Measurements from ENCODE around the gene HSD17B4. TPM values are rescaled to one million over a fixed set of nuclear protein-coding genes. Genes with fewer than 3 reads are reported as not detected.

HSD17B4 gene
- total and polyA plus RNA-seq, 9 of the 15 experiments (the other 6 are each of a cell fraction or from before 2014, with no cell fraction given) = 50.6 to 187 (median 94.6) TPM

GRCh38 chr5:119420169-119420568 is 32.1 kb upstream of the HSD17B4 start:
- H3K36me3 ChIP-seq (ENCODE audit: control insufficient read depth, insufficient read depth, low read length) = no peaks in the 10 kb centered on the region
- H3K4me1 ChIP-seq (replicated peaks in 1 of 2; ENCODE audit: control insufficient read depth in 2 of 2, insufficient read depth in 2 of 2, low read length in 2 of 2) = peaks cover 0 to 22% of the 10 kb centered on the region in 2 experiments; a peak in 2 of 5 replicates
- no peaks in the 10 kb centered on the region for H3K79me2 ChIP-seq (ENCODE audit: control insufficient read depth, insufficient read depth, low read length)
- in situ Hi-C loops (cut with MboI) (no loop called here), intact Hi-C loops (cut with micrococcal nuclease) (no loop called here)
- BruUV-seq (replicated peaks) = no TSS peak
- H2AFZ ChIP-seq (ENCODE audit: low read depth, low read length) = no peak overlapping the region; the same call in 1 of the 2 replicates
- no peak for TF ChIP-seq GTF2E2 (tag; IDR thresholded peaks at IDR 0.05)
- no peak for TF ChIP-seq CREM (IDR thresholded peaks at IDR 0.05; ENCODE audit: low read depth)
- TF ChIP-seq CHAMP1 (IDR thresholded peaks at IDR 0.05) = no peak
- TF ChIP-seq YBX1 (IDR thresholded peaks at IDR 0.05) = no peak
- POLR2A ChIA-PET = no interaction called here
- FAIRE-seq (no peak), DNase-seq (ENCODE audit: extremely low read depth in 1 of 4, low spot score in 3 of 4) (no peak), ATAC-seq (no peak)
- H3K9ac ChIP-seq (ENCODE audit: insufficient read depth in 1 of 2, low read depth in 2 of 2, low read length in 2 of 2) = no peak overlapping the region
- no peak overlapping the region for H3K4me3 ChIP-seq
- no peaks in the 10 kb centered on the region for H3K27me3 ChIP-seq (ENCODE audit: control insufficient read depth in 2 of 2, insufficient read depth in 2 of 2, low read length in 2 of 2)
- CTCF ChIA-PET (ENCODE audit: low intra/inter-chr PET ratio) = no interaction called here
- no peak overlapping the region for H3K27ac ChIP-seq (ENCODE audit: extremely low read depth, low read depth, low read length)
- H4K20me1 ChIP-seq (replicated peaks; ENCODE audit: control insufficient read depth, insufficient read depth, low read length) = no peaks in the 10 kb centered on the region
- 14% methylated on average over 3 of the region's 3 CpGs for WGBS (ENCODE audit: insufficient coverage, low coverage, missing lambda C conversion rate)
- H3K4me2 ChIP-seq (ENCODE audit: insufficient read depth, low read length) = no peak overlapping the region
- H3K9me3 ChIP-seq (replicated peaks; ENCODE audit: control insufficient read depth, insufficient read depth, low read depth, low read length) = no peaks in the 10 kb centered on the region
- H3K9me1 ChIP-seq (ENCODE audit: control insufficient read depth, insufficient read depth, low read length) = no peaks in the 10 kb centered on the region

- POLR2A ChIA-PET = no interaction called here
- Histone ChIP-seq H3K4me3 (no peak overlapping the region), H3K4me2 (ENCODE audit: insufficient read depth, low read length) (no peak overlapping the region), H3K27ac (ENCODE audit: extremely low read depth, low read depth, low read length) (no peak overlapping the region), H3K79me2 (ENCODE audit: control insufficient read depth, insufficient read depth, low read length) (no peaks in the 10 kb centered on the region), H4K20me1 (replicated peaks; ENCODE audit: control insufficient read depth, insufficient read depth, low read length) (no peaks in the 10 kb centered on the region), H2AFZ (ENCODE audit: low read depth, low read length) (no peak overlapping the region), H3K9ac (ENCODE audit: insufficient read depth in 1 of 2, low read depth in 2 of 2, low read length in 2 of 2) (no peak overlapping the region), H3K9me3 (replicated peaks; ENCODE audit: control insufficient read depth, insufficient read depth, low read depth, low read length) (no peaks in the 10 kb centered on the region), H3K36me3 (ENCODE audit: control insufficient read depth, insufficient read depth, low read length) (no peaks in the 10 kb centered on the region), H3K27me3 (ENCODE audit: control insufficient read depth in 2 of 2, insufficient read depth in 2 of 2, low read length in 2 of 2) (no peaks in the 10 kb centered on the region), H3K4me1 (replicated peaks in 1 of 2; ENCODE audit: control insufficient read depth in 2 of 2, insufficient read depth in 2 of 2, low read length in 2 of 2) (peaks cover 0 to 15% of the 10 kb centered on the region in 2 experiments; a peak in 3 of 5 replicates), H3K9me1 (ENCODE audit: control insufficient read depth, insufficient read depth, low read length) (no peaks in the 10 kb centered on the region)
- 88% methylated on average over 3 of the region's 3 CpGs for WGBS (ENCODE audit: insufficient coverage, low coverage, missing lambda C conversion rate)
- in situ Hi-C loops (cut with MboI) = no loop called here
- intact Hi-C loops (cut with micrococcal nuclease) = no loop called here
- no peak for FAIRE-seq
- BruUV-seq (replicated peaks) = no TSS peak
- no peak for DNase-seq (ENCODE audit: extremely low read depth in 1 of 4, low spot score in 3 of 4)
- CTCF ChIA-PET (ENCODE audit: low intra/inter-chr PET ratio) = no interaction called here
- no peak for ATAC-seq
- TF ChIP-seq HMGXB4 (CRISPR knock-in tag; IDR thresholded peaks at IDR 0.05) (no peak), ZNF740 (CRISPR knock-in tag; IDR thresholded peaks at IDR 0.05) (no peak), ZNF740 (tag; IDR thresholded peaks at IDR 0.05) (no peak), SRF (CRISPR knock-in tag; IDR thresholded peaks at IDR 0.05) (no peak), HIVEP1 (CRISPR knock-in tag; IDR thresholded peaks at IDR 0.05) (no peak), HNRNPL (IDR thresholded peaks at IDR 0.05; ENCODE audit: low read depth, low read length) (no peak)
Measured at GRCh38 chr5:119426057-119426456, 26.2 kb upstream of the HSD17B4 start.
